ENCODE results near the gene ENTPD1. TPM values are rescaled to one million over a fixed set of nuclear protein-coding genes. Genes with fewer than 3 reads are reported as not detected.

ENTPD1 gene
- total and polyA plus RNA-seq, 9 of the 15 experiments (the other 6 are each of a cell fraction or from before 2014, with no cell fraction given): 0.07 to 1.5 (median 0.37) TPM

DNA sequence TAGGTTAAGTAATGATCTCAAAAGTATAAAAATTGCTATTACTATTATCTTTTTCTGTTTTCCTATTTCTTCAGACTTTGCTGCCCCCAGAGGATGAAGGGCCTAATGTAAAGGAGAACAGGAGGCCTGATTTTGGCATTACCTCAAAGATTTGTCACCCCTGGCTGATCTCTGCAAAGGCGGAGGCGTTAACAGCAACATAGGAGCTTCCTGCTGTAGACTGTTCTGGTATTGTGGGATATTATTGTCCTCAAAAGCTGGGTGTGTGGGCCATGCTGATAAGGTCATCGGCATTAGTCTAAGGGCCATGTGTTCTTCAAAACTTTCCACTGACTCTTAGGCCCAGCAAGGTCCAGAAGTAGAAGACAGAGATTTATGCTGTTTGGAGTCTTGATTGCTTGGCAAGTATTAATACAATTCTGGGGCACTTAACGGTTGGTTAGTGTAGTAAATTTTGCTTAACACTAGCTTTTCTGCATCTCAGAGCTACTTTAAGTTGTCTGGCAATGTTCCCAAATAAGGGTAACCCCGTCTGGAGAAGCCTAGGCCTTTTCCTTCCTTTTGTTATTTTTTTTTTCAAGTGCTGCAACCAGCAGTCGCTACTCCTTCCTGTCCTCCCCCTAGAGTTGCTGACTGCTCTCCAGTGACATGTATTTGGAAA is 14.0 kb upstream of the ENTPD1 start (continued):
- TF ChIP-seq TEAD4 (IDR thresholded peaks at IDR 0.05; ENCODE audit: low read length) (peak; percentile 96), TEAD4 (CRISPR knock-in tag; IDR thresholded peaks at IDR 0.05; ENCODE audit: borderline replicate concordance) (no peak), DPF2 (IDR thresholded peaks at IDR 0.05) (peak; percentile 58), HDAC2 (IDR thresholded peaks at IDR 0.05) (peak; percentile 93), KLF16 (IDR thresholded peaks at IDR 0.05) (peak; percentile 88), CXXC5 (CRISPR knock-in tag; IDR thresholded peaks at IDR 0.05) (peak; percentile 23; the same call in 1 of the 2 replicates), MEF2A (IDR thresholded peaks at IDR 0.05; ENCODE audit: control insufficient read depth, low read depth, low read length) (peak; percentile 29; the same call in 1 of the 2 replicates), NR2C2 (CRISPR knock-in tag; IDR thresholded peaks at IDR 0.05) (no peak), NR2C2 (tag; IDR thresholded peaks at IDR 0.05) (peak; percentile 37; the same call in 1 of the 2 replicates), GTF2A2 (tag; IDR thresholded peaks at IDR 0.05) (no peak), NFIC (IDR thresholded peaks at IDR 0.05) (peak; percentile 87), STAT5A (IDR thresholded peaks at IDR 0.05; ENCODE audit: borderline replicate concordance, low read length) (peak; percentile 68; the same call in 1 of the 2 replicates), SMARCE1 (IDR thresholded peaks at IDR 0.05) (peak; percentile 39; the same call in 1 of the 2 replicates), TRIM24 (IDR thresholded peaks at IDR 0.05) (peak; percentile 26 to 45; a peak in 2 of 4 replicates), L3MBTL2 (IDR thresholded peaks at IDR 0.05) (peak; percentile 65), SP1 (CRISPR knock-in tag; IDR thresholded peaks at IDR 0.05) (no peak), TEAD1 (CRISPR knock-in tag; IDR thresholded peaks at IDR 0.05) (no peak), SMAD4 (CRISPR knock-in tag; conservative IDR thresholded peaks at IDR 0.05) (peak; percentile 81), LEF1 (IDR thresholded peaks at IDR 0.05) (no peak), GATA2 (CRISPR knock-in tag; IDR thresholded peaks at IDR 0.05) (0 out of 2 replicates have a peak, but pooled peaks have one; percentile 26), PHTF2 (CRISPR knock-in tag; IDR thresholded peaks at IDR 0.05) (no peak), XRCC3 (IDR thresholded peaks at IDR 0.05) (no peak)
- TF ChIP-seq, protein P1, sequence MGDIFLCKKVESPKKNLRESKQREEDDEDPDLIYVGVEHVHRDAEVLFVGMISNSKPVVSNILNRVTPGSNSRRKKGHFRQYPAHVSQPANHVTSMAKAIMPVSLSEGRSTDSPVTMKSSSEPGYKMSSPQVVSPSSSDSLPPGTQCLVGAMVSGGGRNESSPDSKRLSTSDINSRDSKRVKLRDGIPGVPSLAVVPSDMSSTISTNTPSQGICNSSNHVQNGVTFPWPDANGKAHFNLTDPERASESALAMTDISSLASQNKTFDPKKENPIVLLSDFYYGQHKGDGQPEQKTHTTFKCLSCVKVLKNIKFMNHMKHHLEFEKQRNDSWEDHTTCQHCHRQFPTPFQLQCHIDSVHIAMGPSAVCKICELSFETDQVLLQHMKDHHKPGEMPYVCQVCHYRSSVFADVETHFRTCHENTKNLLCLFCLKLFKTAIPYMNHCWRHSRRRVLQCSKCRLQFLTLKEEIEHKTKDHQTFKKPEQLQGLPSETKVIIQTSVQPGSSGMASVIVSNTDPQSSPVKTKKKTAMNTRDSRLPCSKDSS (IDR thresholded peaks at IDR 0.05; ENCODE audit: low read depth, partially characterized antibody): no peak
- TF ChIP-seq, protein P2, sequence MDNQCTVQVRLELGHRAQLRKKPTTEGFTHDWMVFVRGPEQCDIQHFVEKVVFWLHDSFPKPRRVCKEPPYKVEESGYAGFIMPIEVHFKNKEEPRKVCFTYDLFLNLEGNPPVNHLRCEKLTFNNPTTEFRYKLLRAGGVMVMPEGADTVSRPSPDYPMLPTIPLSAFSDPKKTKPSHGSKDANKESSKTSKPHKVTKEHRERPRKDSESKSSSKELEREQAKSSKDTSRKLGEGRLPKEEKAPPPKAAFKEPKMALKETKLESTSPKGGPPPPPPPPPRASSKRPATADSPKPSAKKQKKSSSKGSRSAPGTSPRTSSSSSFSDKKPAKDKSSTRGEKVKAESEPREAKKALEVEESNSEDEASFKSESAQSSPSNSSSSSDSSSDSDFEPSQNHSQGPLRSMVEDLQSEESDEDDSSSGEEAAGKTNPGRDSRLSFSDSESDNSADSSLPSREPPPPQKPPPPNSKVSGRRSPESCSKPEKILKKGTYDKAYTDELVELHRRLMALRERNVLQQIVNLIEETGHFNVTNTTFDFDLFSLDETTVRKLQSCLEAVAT (IDR thresholded peaks at IDR 0.05): no peak
- TF ChIP-seq, protein P3, sequence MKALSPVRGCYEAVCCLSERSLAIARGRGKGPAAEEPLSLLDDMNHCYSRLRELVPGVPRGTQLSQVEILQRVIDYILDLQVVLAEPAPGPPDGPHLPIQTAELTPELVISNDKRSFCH (CRISPR knock-in tag; IDR thresholded peaks at IDR 0.05): no peak
- TF ChIP-seq, protein P3 (tag; IDR thresholded peaks at IDR 0.05): 0 out of 2 replicates have a peak, but pooled peaks have one; percentile 26
- TF ChIP-seq, protein P4, sequence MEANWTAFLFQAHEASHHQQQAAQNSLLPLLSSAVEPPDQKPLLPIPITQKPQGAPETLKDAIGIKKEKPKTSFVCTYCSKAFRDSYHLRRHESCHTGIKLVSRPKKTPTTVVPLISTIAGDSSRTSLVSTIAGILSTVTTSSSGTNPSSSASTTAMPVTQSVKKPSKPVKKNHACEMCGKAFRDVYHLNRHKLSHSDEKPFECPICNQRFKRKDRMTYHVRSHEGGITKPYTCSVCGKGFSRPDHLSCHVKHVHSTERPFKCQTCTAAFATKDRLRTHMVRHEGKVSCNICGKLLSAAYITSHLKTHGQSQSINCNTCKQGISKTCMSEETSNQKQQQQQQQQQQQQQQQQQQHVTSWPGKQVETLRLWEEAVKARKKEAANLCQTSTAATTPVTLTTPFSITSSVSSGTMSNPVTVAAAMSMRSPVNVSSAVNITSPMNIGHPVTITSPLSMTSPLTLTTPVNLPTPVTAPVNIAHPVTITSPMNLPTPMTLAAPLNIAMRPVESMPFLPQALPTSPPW (CRISPR knock-in tag; IDR thresholded peaks at IDR 0.05): peak; percentile 40; the same call in 1 of the 2 replicates

Data from K562 (cell line).